ENCODE results near the gene SPAG17.

SPAG17 gene

DNA sequence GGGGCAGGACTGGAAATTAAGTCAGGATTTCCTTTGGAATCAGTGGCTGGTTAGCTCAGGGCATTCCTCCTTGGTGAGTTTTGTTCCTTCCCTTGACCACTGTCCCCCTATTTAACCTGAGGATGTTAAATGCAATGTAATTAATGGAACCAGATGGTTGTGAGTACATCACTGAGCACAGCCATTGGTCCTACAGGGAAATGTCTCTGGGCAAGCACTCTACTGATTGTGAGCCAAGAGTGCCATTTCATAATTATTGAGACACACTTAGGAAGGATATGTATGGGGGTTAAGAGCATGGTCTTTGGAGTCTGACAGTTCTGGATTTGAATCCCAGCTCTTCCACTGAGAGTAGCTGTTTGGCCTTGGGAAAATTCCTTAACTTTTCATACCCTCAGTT lies 74.4 kb downstream of the SPAG17 start:
- Mint-ChIP-seq H3K36me3 (ENCODE audit: insufficient read depth) (no peaks in the 10 kb centered on the region), H3K27ac (ENCODE audit: low read depth) (no peak overlapping the region), H3K4me3 (no peak overlapping the region), H3K4me1 (no peaks in the 10 kb centered on the region), H3K27me3 (peaks cover 17% of the 10 kb centered on the region), H3K9me3 (no peaks in the 10 kb centered on the region)
- ATAC-seq (replicated peaks; ENCODE audit: extremely low read depth, poor library complexity, severe bottlenecking), result no peak
- no peak for DNase-seq (ENCODE audit: low spot score in 2 of 2)

- no peaks in the 10 kb centered on the region for H3K36me3 Mint-ChIP-seq (ENCODE audit: insufficient read depth)
- no peak for DNase-seq (ENCODE audit: low spot score in 2 of 2)
These were observed 80.1 kb downstream of the SPAG17 start for GRCh38 chr1:118104951-118105350.

GRCh38 chr1:118102445-118102844 lies 82.6 kb downstream of the SPAG17 start:
- no peak overlapping the region for H3K4me3 Mint-ChIP-seq
- no peaks in the 10 kb centered on the region for H3K36me3 Mint-ChIP-seq (ENCODE audit: insufficient read depth)
- H3K9me3 Mint-ChIP-seq, result no peaks in the 10 kb centered on the region
- ATAC-seq (replicated peaks; ENCODE audit: extremely low read depth, poor library complexity, severe bottlenecking) (no peak), DNase-seq (ENCODE audit: low spot score in 2 of 2) (no peak)
- no peak overlapping the region for H3K27ac Mint-ChIP-seq (ENCODE audit: low read depth)
- no peaks in the 10 kb centered on the region for H3K4me1 Mint-ChIP-seq
- no peaks in the 10 kb centered on the region for H3K27me3 Mint-ChIP-seq

More at GRCh38 chr1:118104951-118105350, 80.1 kb downstream of the SPAG17 start:
- Mint-ChIP-seq H3K27me3 (no peaks in the 10 kb centered on the region), H3K9me3 (no peaks in the 10 kb centered on the region), H3K4me1 (no peaks in the 10 kb centered on the region), H3K4me3 (no peak overlapping the region), H3K27ac (ENCODE audit: low read depth) (no peak overlapping the region)
- no peak for ATAC-seq (replicated peaks; ENCODE audit: extremely low read depth, poor library complexity, severe bottlenecking)

- Mint-ChIP-seq H3K4me1 (no peaks in the 10 kb centered on the region), H3K4me3 (no peak overlapping the region)
- DNase-seq (ENCODE audit: low spot score in 2 of 2), result no peak
These were observed 83.0 kb downstream of the SPAG17 start for GRCh38 chr1:118101999-118102398.

DNA sequence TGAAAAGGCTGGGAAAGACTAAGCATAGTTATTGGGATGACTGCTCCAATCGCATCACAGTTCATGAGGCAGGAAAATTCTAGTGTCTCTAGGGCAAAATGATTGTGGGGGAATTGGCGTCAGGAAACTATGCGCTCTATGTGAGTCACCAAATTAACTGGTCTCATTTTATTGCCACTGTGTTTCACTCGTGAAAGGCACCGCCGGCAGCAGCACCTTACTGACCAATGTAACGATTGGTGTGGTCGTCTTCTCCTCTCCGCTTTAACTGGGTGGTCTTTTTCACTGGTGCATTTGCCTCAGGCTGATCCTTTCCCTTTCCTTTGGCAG lies 83.5 kb downstream of the SPAG17 start:
- no peak overlapping the region for H3K27ac Mint-ChIP-seq (ENCODE audit: low read depth)
- H3K9me3 Mint-ChIP-seq, result no peaks in the 10 kb centered on the region
- DNase-seq (ENCODE audit: low spot score in 2 of 2), result no peak
- H3K4me1 Mint-ChIP-seq, result no peaks in the 10 kb centered on the region
- no peak for ATAC-seq (replicated peaks; ENCODE audit: extremely low read depth, poor library complexity, severe bottlenecking)
- H3K4me3 Mint-ChIP-seq, result no peak overlapping the region
- no peaks in the 10 kb centered on the region for H3K36me3 Mint-ChIP-seq (ENCODE audit: insufficient read depth)
- H3K27me3 Mint-ChIP-seq, result no peaks in the 10 kb centered on the region

More at GRCh38 chr1:118101999-118102398, 83.0 kb downstream of the SPAG17 start:
- Mint-ChIP-seq H3K27me3 (no peaks in the 10 kb centered on the region), H3K9me3 (no peaks in the 10 kb centered on the region), H3K36me3 (ENCODE audit: insufficient read depth) (no peaks in the 10 kb centered on the region), H3K27ac (ENCODE audit: low read depth) (no peak overlapping the region)
- ATAC-seq (replicated peaks; ENCODE audit: extremely low read depth, poor library complexity, severe bottlenecking), result no peak

- no peak for DNase-seq (ENCODE audit: low spot score in 2 of 2)
- no peak overlapping the region for H3K4me3 Mint-ChIP-seq
- no peaks in the 10 kb centered on the region for H3K4me1 Mint-ChIP-seq
- H3K9me3 Mint-ChIP-seq, result no peaks in the 10 kb centered on the region
- H3K27me3 Mint-ChIP-seq, result no peaks in the 10 kb centered on the region
- no peak overlapping the region for H3K27ac Mint-ChIP-seq (ENCODE audit: low read depth)
- no peaks in the 10 kb centered on the region for H3K36me3 Mint-ChIP-seq (ENCODE audit: insufficient read depth)
- ATAC-seq (replicated peaks; ENCODE audit: extremely low read depth, poor library complexity, severe bottlenecking), result no peak
These were observed 84.1 kb downstream of the SPAG17 start for GRCh38 chr1:118100686-118101514.

DNA sequence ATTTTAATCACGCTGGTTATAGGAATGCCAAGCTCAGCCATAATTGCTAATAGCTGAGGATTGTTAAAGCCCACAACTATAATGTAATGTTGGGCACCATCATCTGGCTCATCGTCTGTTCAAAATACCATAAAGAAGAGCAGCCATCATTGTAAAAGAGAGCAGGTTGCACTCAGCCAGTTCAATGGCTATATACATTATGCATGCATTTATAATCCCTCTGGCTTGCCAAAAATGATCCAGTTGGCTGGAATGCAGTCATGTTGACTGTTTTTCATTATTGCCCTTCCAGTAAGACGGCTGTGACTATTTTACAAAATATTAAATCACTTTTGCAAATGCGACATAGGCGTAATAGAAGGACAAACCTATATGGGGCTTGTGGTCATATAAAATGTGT lies 85.3 kb downstream of the SPAG17 start:
- Mint-ChIP-seq H3K9me3 (no peaks in the 10 kb centered on the region), H3K4me1 (no peaks in the 10 kb centered on the region), H3K27ac (ENCODE audit: low read depth) (no peak overlapping the region), H3K27me3 (no peaks in the 10 kb centered on the region), H3K36me3 (ENCODE audit: insufficient read depth) (no peaks in the 10 kb centered on the region), H3K4me3 (no peak overlapping the region)
- no peak for DNase-seq (ENCODE audit: low spot score in 2 of 2)
- ATAC-seq (replicated peaks; ENCODE audit: extremely low read depth, poor library complexity, severe bottlenecking), result no peak

DNA sequence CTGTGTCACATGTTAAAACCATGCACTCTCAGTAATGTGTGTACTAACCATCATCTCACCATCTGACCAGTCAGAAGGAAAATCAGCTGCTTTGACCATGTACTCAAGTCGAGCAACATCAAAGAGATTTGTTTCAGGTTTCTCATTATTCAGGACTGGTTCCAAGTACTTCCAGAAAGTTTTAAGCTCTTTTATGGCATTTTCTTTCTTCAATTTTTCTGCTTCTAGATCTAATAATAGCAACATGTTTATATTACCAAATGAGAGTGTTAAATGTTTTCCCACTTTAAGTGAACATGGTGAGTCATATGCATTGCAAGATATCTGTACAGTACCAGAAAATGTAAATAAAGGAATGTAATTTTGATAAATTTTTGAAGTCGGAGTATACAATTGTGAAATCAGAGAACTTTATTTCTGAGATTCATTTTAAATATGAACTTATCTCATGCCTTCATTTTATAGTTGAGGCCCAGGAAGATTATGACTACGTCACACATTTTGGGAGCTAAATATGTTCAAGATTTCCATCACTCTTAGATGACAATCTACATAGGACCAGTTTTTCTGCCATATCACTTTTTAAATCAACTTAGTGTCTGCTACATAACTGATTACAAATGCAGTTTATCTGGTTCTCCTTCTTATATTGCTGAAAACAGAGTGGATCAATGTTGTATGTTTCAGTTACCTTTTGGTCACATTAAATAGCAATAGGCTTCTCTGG lies 87.2 kb downstream of the SPAG17 start:
- no peak overlapping the region for H3K27ac Mint-ChIP-seq (ENCODE audit: low read depth)
- no peaks in the 10 kb centered on the region for H3K4me1 Mint-ChIP-seq
- ATAC-seq (replicated peaks; ENCODE audit: extremely low read depth, poor library complexity, severe bottlenecking) (no peak), DNase-seq (ENCODE audit: low spot score in 2 of 2) (no peak)
- H3K4me3 Mint-ChIP-seq, result no peak overlapping the region
- no peaks in the 10 kb centered on the region for H3K27me3 Mint-ChIP-seq
- H3K9me3 Mint-ChIP-seq, result no peaks in the 10 kb centered on the region
- H3K36me3 Mint-ChIP-seq (ENCODE audit: insufficient read depth), result no peaks in the 10 kb centered on the region

DNA sequence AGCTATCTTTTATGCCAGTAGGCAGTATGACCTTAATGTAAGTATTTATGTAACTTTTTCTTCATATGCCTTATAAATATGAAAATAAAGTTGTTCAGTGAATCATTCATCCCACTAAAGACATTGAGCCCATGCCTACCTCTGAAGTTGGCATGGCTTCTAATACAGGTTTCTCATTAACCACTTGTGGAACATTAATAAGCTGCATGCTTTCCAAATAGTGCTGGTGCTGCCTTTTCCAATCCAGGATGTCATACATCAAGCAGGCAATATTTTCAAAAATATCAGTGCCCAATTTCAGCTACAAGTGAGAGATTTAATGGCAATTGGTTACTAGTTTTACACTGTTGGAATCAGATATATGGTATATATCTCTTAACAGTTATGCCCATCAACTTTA lies 92.0 kb downstream of the SPAG17 start:
- H3K9me3 Mint-ChIP-seq, result peaks cover 9% of the 10 kb centered on the region
- no peaks in the 10 kb centered on the region for H3K4me1 Mint-ChIP-seq
- H3K27ac Mint-ChIP-seq (ENCODE audit: low read depth), result no peak overlapping the region
- H3K4me3 Mint-ChIP-seq, result no peak overlapping the region
- no peaks in the 10 kb centered on the region for H3K36me3 Mint-ChIP-seq (ENCODE audit: insufficient read depth)
- no peak for DNase-seq (ENCODE audit: low spot score in 2 of 2)
- no peak for ATAC-seq (replicated peaks; ENCODE audit: extremely low read depth, poor library complexity, severe bottlenecking)
- peaks cover 8% of the 10 kb centered on the region for H3K27me3 Mint-ChIP-seq

- peaks cover 9% of the 10 kb centered on the region for H3K9me3 Mint-ChIP-seq
- DNase-seq (ENCODE audit: low spot score in 2 of 2) (no peak), ATAC-seq (replicated peaks; ENCODE audit: extremely low read depth, poor library complexity, severe bottlenecking) (no peak)
- no peaks in the 10 kb centered on the region for H3K4me1 Mint-ChIP-seq
- H3K27ac Mint-ChIP-seq (ENCODE audit: low read depth), result no peak overlapping the region
- H3K36me3 Mint-ChIP-seq (ENCODE audit: insufficient read depth), result no peaks in the 10 kb centered on the region
- H3K27me3 Mint-ChIP-seq, result peaks cover 10% of the 10 kb centered on the region
- H3K4me3 Mint-ChIP-seq, result no peak overlapping the region
These were observed 94.9 kb downstream of the SPAG17 start for GRCh38 chr1:118090130-118090529.

GRCh38 chr1:118085365-118085764 lies 99.7 kb downstream of the SPAG17 start:
- no peak overlapping the region for H3K27ac Mint-ChIP-seq (ENCODE audit: low read depth)
- H3K9me3 Mint-ChIP-seq, result peaks cover 12% of the 10 kb centered on the region
- ATAC-seq (replicated peaks; ENCODE audit: extremely low read depth, poor library complexity, severe bottlenecking), result no peak
- H3K27me3 Mint-ChIP-seq, result peaks cover 24% of the 10 kb centered on the region
- no peak overlapping the region for H3K4me3 Mint-ChIP-seq
- no peaks in the 10 kb centered on the region for H3K36me3 Mint-ChIP-seq (ENCODE audit: insufficient read depth)
- no peaks in the 10 kb centered on the region for H3K4me1 Mint-ChIP-seq
- DNase-seq (ENCODE audit: low spot score in 2 of 2), result no peak

DNA sequence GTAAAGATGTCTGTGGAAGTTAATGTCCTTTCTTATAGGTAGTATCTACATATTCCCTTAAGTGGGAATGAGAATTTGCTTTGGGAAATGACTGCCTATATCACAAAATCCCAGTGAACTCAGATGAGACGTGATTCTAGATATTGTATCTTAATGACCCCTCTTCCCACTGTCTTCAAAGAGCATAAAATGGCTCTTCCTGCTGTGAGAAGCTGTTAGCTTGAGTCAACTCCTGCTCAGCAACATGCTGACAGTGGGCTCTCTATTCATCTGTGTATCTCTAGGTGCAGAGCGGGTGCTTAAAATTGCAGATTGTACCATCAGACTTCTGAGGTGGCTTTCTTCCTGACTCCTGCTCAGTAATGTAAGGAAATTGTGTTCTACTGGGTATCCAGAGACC lies 100.6 kb downstream of the SPAG17 start:
- H3K27me3 Mint-ChIP-seq, result peaks cover 24% of the 10 kb centered on the region
- ATAC-seq (replicated peaks; ENCODE audit: extremely low read depth, poor library complexity, severe bottlenecking) (no peak), DNase-seq (ENCODE audit: low spot score in 2 of 2) (no peak)
- H3K4me1 Mint-ChIP-seq, result no peaks in the 10 kb centered on the region
- peaks cover 12% of the 10 kb centered on the region for H3K9me3 Mint-ChIP-seq
- no peaks in the 10 kb centered on the region for H3K36me3 Mint-ChIP-seq (ENCODE audit: insufficient read depth)
- H3K4me3 Mint-ChIP-seq, result no peak overlapping the region
- no peak overlapping the region for H3K27ac Mint-ChIP-seq (ENCODE audit: low read depth)

GRCh38 chr1:118082984-118083383 lies 102.0 kb downstream of the SPAG17 start:
- Mint-ChIP-seq H3K9me3 (peaks cover 7% of the 10 kb centered on the region), H3K27me3 (peaks cover 16% of the 10 kb centered on the region), H3K27ac (ENCODE audit: low read depth) (no peak overlapping the region), H3K36me3 (ENCODE audit: insufficient read depth) (no peaks in the 10 kb centered on the region), H3K4me3 (no peak overlapping the region), H3K4me1 (no peaks in the 10 kb centered on the region)
- ATAC-seq (replicated peaks; ENCODE audit: extremely low read depth, poor library complexity, severe bottlenecking) (no peak), DNase-seq (ENCODE audit: low spot score in 2 of 2) (no peak)
